ENCODE results near the gene NKD1.

DNA sequence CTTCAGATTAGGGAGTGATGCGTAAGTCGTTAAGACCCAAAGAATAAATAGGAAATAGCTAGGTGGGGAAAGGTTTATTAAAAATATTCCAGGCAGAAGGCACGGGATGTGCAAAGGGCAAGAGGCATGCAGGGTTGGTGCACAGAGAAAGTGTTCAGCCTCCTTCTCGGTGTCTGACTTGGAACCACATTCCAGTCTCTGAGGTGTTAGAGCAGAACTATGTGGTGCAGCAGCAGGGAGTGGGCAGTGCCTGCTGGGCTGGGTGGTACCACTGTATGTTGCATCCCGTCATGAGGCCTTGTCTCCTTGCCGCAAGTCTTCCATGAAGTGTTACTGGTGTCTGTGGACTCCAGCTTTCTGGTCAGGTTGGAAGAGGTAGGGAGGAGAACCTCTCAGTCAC, 11.1 kb downstream of the NKD1 start:
- TF ChIP-seq POLR2A (IDR thresholded peaks at IDR 0.05): no peak
- TF ChIP-seq, protein P1, sequence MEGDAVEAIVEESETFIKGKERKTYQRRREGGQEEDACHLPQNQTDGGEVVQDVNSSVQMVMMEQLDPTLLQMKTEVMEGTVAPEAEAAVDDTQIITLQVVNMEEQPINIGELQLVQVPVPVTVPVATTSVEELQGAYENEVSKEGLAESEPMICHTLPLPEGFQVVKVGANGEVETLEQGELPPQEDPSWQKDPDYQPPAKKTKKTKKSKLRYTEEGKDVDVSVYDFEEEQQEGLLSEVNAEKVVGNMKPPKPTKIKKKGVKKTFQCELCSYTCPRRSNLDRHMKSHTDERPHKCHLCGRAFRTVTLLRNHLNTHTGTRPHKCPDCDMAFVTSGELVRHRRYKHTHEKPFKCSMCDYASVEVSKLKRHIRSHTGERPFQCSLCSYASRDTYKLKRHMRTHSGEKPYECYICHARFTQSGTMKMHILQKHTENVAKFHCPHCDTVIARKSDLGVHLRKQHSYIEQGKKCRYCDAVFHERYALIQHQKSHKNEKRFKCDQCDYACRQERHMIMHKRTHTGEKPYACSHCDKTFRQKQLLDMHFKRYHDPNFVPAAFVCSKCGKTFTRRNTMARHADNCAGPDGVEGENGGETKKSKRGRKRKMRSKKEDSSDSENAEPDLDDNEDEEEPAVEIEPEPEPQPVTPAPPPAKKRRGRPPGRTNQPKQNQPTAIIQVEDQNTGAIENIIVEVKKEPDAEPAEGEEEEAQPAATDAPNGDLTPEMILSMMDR (IDR thresholded peaks at IDR 0.05): no peak
- no peak for TF ChIP-seq POLR2AphosphoS5 (IDR thresholded peaks at IDR 0.05)
- TF ChIP-seq EP300 (IDR thresholded peaks at IDR 0.05): no peak
